H1 (cell line): Measurements from ENCODE around the gene AKIRIN2. TPM values are rescaled to one million over a fixed set of nuclear protein-coding genes. Genes with fewer than 3 reads are reported as not detected.

ENCODE experiments used
- CTCF ChIA-PET: fragments of 300-600 bp; sonication (Branson Sonifier 250); formaldehyde crosslinking; loops from one replicate; lab custom pipeline; 2021; ENCODE audit not compliant: partially characterized antibody; lab: Charles Lee
- POLR2A ChIA-PET: fragments of 300-600 bp; sonication (Branson Sonifier 250); formaldehyde crosslinking; loops from one replicate; lab custom pipeline; 2021; ENCODE audit warnings: inconsistent platforms; ENCODE audit not compliant: partially characterized antibody; lab: Charles Lee
- DNase-seq, 2 experiments: peaks; one replicate each; pipeline versions ENCODE4 v3.0.0 to v3.0.0-alpha.2; 2010 to 2022; ENCODE audit warnings: low spot score in 2 of 2, low read depth in 1 of 2, mixed read lengths in 1 of 2
- FAIRE-seq: peaks from 2 replicates; lab custom pipeline; 2011; peaks lifted over from hg19 to GRCh38; lab: Jason Lieb, UNC
- H2AFZ ChIP-seq: 2 replicates; pipeline ENCODE4 v1.8.1; 2012; ENCODE audit warnings: low read length, inconsistent platforms
- H2AK5ac ChIP-seq: 2 replicates; pipeline ENCODE4 v1.6.1; 2013; ENCODE audit warnings: low read depth, low read length
- H2BK120ac ChIP-seq: replicated peaks from 2 replicates; pipeline ENCODE3; 2013; ENCODE audit warnings: low read depth, low read length, inconsistent platforms
- H2BK12ac ChIP-seq: 2 replicates; pipeline ENCODE4 v1.6.1; 2013; ENCODE audit warnings: low read depth, low read length
- H2BK15ac ChIP-seq: 2 replicates; pipeline ENCODE4 v1.6.1; 2013; ENCODE audit warnings: low read length
- H2BK20ac ChIP-seq: 2 replicates; pipeline ENCODE4 v1.6.1; 2013; ENCODE audit warnings: low read length
- H2BK5ac ChIP-seq: 2 replicates; pipeline ENCODE4 v1.6.1; 2013; ENCODE audit warnings: low read depth, low read length
- H3K14ac ChIP-seq: 2 replicates; pipeline ENCODE4 v1.6.1; 2013; ENCODE audit warnings: inconsistent platforms; ENCODE audit not compliant: insufficient read length
- H3K18ac ChIP-seq: 2 replicates; pipeline ENCODE4 v1.6.1; 2013; ENCODE audit warnings: low read length; ENCODE audit errors: extremely low read depth
- H3K23ac ChIP-seq: 2 replicates; pipeline ENCODE4 v1.6.1; 2013; ENCODE audit warnings: inconsistent platforms; ENCODE audit not compliant: insufficient read length
- H3K23me2 ChIP-seq: 2 replicates; pipeline ENCODE4 v1.6.1; 2013; ENCODE audit warnings: low read depth, low read length
- H3K27ac ChIP-seq: 2 replicates; pipeline ENCODE4 v1.6.1; 2011; ENCODE audit warnings: low read depth, low read length, inconsistent platforms
- H3K27me3 ChIP-seq, 4 experiments: replicated peaks in 1 of 4; 1 replicate in 1 of 4; 2 replicates in 3 of 4; pipeline versions ENCODE4 v1.6.1 to v1.8.1; 2011 to 2013; ENCODE audit warnings: low read length in 3 of 4, mild to moderate bottlenecking in 3 of 4, inconsistent platforms in 2 of 4, mixed read lengths in 2 of 4, moderate library complexity in 1 of 4; ENCODE audit not compliant: control insufficient read depth in 3 of 4, insufficient read depth in 3 of 4; ENCODE audit errors: extremely low read depth in 1 of 4
- H3K36me3 ChIP-seq, 4 experiments: 2 replicates each; pipeline versions ENCODE4 v1.6.1 to v1.8.1; 2011 to 2013; ENCODE audit warnings: mild to moderate bottlenecking in 4 of 4, low read length in 3 of 4, moderate library complexity in 2 of 4, control low read depth in 1 of 4, inconsistent platforms in 1 of 4; ENCODE audit not compliant: insufficient read depth in 4 of 4, control insufficient read depth in 2 of 4
- H3K4ac ChIP-seq: replicated peaks from 2 replicates; pipeline ENCODE3; 2013; ENCODE audit warnings: low read length, low read depth, mixed read lengths, inconsistent platforms; ENCODE audit not compliant: insufficient read length
- H3K4me1 ChIP-seq, 4 experiments: replicated peaks in 1 of 4; 1 replicate in 1 of 4; 2 replicates in 3 of 4; pipeline versions ENCODE4 v1.6.1 to v1.8.1; 2011 to 2013; ENCODE audit warnings: low read length in 3 of 4, inconsistent platforms in 2 of 4, mixed read lengths in 1 of 4; ENCODE audit not compliant: insufficient read depth in 4 of 4, control insufficient read depth in 3 of 4
- H3K4me2 ChIP-seq, 2 experiments: 2 replicates each; pipeline versions ENCODE4 v1.6.1 to v1.8.1; 2011 to 2013; ENCODE audit warnings: low read depth in 2 of 2, low read length in 2 of 2, control low read depth in 1 of 2, inconsistent platforms in 1 of 2, mild to moderate bottlenecking in 1 of 2; ENCODE audit not compliant: insufficient read depth in 1 of 2
- H3K4me3 ChIP-seq, 4 experiments: fragments of 200-600, 300-600 bp in 1 of 4; sonication (generic), shearing (Covaris generic), sonication (Bioruptor Twin) in 1 of 4; 2 replicates each; pipeline versions ENCODE4 v1.5.1 to v1.8.1; 2011 to 2016; ENCODE audit warnings: low read length in 4 of 4, low read depth in 3 of 4, control low read depth in 2 of 4, inconsistent platforms in 2 of 4, mild to moderate bottlenecking in 2 of 4, mixed read lengths in 1 of 4, moderate library complexity in 1 of 4; ENCODE audit not compliant: insufficient read depth in 2 of 4; ENCODE audit errors: extremely low read depth in 1 of 4
- H3K56ac ChIP-seq: replicated peaks from 2 replicates; pipeline ENCODE3; 2013; ENCODE audit warnings: low read depth, mild to moderate bottlenecking, mixed read lengths, low read length, inconsistent platforms; ENCODE audit not compliant: insufficient read length
- H3K79me1 ChIP-seq: 2 replicates; pipeline ENCODE4 v1.6.1; 2013; ENCODE audit warnings: low read depth, low read length, control low read depth
- H3K79me2 ChIP-seq, 2 experiments: 2 replicates each; pipeline versions ENCODE4 v1.6.1 to v1.8.1; 2012 to 2013; ENCODE audit warnings: low read length in 2 of 2, mild to moderate bottlenecking in 2 of 2, inconsistent platforms in 1 of 2; ENCODE audit not compliant: insufficient read depth in 2 of 2, control insufficient read depth in 1 of 2
- H3K9ac ChIP-seq, 4 experiments: replicated peaks in 1 of 4; 1 replicate in 1 of 4; 2 replicates in 3 of 4; pipeline versions ENCODE4 v1.6.1 to v1.8.1; 2011 to 2013; ENCODE audit warnings: low read depth in 3 of 4, low read length in 3 of 4, control low read depth in 2 of 4, mild to moderate bottlenecking in 2 of 4, moderate library complexity in 2 of 4, inconsistent platforms in 1 of 4; ENCODE audit errors: extremely low read depth in 1 of 4
- H3K9me3 ChIP-seq, 2 experiments: 2 replicates each; pipeline versions ENCODE4 v1.6.1 to v1.8.1; 2012 to 2013; ENCODE audit warnings: mild to moderate bottlenecking in 2 of 2, moderate library complexity in 2 of 2, control low read depth in 1 of 2, inconsistent platforms in 1 of 2, low read depth in 1 of 2, low read length in 1 of 2, mixed read lengths in 1 of 2; ENCODE audit not compliant: insufficient read depth in 2 of 2
- H4K20me1 ChIP-seq, 2 experiments: replicated peaks in 1 of 2; 2 replicates each; pipeline versions ENCODE3 to v1.8.1; 2011 to 2013; ENCODE audit warnings: inconsistent platforms in 2 of 2, low read length in 2 of 2, mild to moderate bottlenecking in 1 of 2; ENCODE audit not compliant: insufficient read depth in 2 of 2, control insufficient read depth in 1 of 2
- H4K5ac ChIP-seq: 2 replicates; pipeline ENCODE4 v1.6.1; 2013; ENCODE audit warnings: low read length, low read depth, mixed read lengths, inconsistent platforms; ENCODE audit not compliant: insufficient read length
- H4K8ac ChIP-seq: 2 replicates; pipeline ENCODE4 v1.8.0; 2013; ENCODE audit warnings: mild to moderate bottlenecking, moderate library complexity, low read length, inconsistent platforms; ENCODE audit not compliant: insufficient read depth; ENCODE audit errors: extremely low read depth
- H4K91ac ChIP-seq: replicated peaks from 2 replicates; pipeline ENCODE3; 2013; ENCODE audit warnings: low read length, mixed read lengths, inconsistent platforms; ENCODE audit not compliant: insufficient read length
- CBX8 ChIP-seq: fragments of 300-800, 300-1000 bp; sonication (generic); IDR thresholded peaks from 2 replicates; pipeline ENCODE4 v1.7.1; 2016; ENCODE audit warnings: low read depth, low read length, borderline replicate concordance
- EP300 ChIP-seq, 2 experiments: IDR thresholded peaks; 1 replicate in 1 of 2; 2 replicates in 1 of 2; pipeline ENCODE4 v1.6.1; 2011 to 2012; ENCODE audit warnings: low read depth in 2 of 2, low read length in 2 of 2, mild to moderate bottlenecking in 2 of 2, borderline replicate concordance in 1 of 2, inconsistent platforms in 1 of 2, moderate library complexity in 1 of 2
- HDAC2 ChIP-seq, 2 experiments: fragments of 300-600 bp in 1 of 2; sonication (generic) in 1 of 2; IDR thresholded peaks; 2 replicates each; pipeline ENCODE4 v1.6.1; 2011 to 2012; ENCODE audit warnings: low read depth in 2 of 2, low read length in 2 of 2, mild to moderate bottlenecking in 2 of 2, moderate library complexity in 2 of 2, borderline replicate concordance in 1 of 2, inconsistent platforms in 1 of 2
- HDAC6 ChIP-seq: IDR thresholded peaks from one replicate; pipeline ENCODE4 v1.7.1; 2012; ENCODE audit warnings: low read depth, mild to moderate bottlenecking, inconsistent platforms, low read length, moderate library complexity
- MAFK ChIP-seq: IDR thresholded peaks from 2 replicates; pipeline ENCODE4 v1.6.1; 2012; ENCODE audit warnings: low read depth, mild to moderate bottlenecking, improper control_type of control experiment, low read length
- MAX ChIP-seq: IDR thresholded peaks from 2 replicates; pipeline ENCODE4 v1.6.1; 2012; ENCODE audit warnings: inconsistent platforms
- NRF1 ChIP-seq: IDR thresholded peaks from 2 replicates; pipeline ENCODE4 v1.6.1; 2011; ENCODE audit warnings: mild to moderate bottlenecking, low read depth, low read length, improper control_type of control experiment
- POLR2A ChIP-seq, 2 experiments: IDR thresholded peaks; 1 replicate in 1 of 2; 2 replicates in 1 of 2; pipeline ENCODE4 v1.6.1; 2011; ENCODE audit warnings: low read depth in 2 of 2, low read length in 2 of 2, mild to moderate bottlenecking in 2 of 2; ENCODE audit errors: control extremely low read depth in 1 of 2
- RAD21 ChIP-seq, 2 experiments: IDR thresholded peaks in 1 of 2; conservative IDR thresholded peaks in 1 of 2; 2 replicates each; pipeline ENCODE4 v1.6.1; 2011; ENCODE audit warnings: low read depth in 2 of 2, low read length in 2 of 2, improper control_type of control experiment in 1 of 2, inconsistent platforms in 1 of 2, mild to moderate bottlenecking in 1 of 2, moderate library complexity in 1 of 2
- RFX5 ChIP-seq: IDR thresholded peaks from 2 replicates; pipeline ENCODE4 v1.6.1; 2011; ENCODE audit warnings: low read depth, low read length, improper control_type of control experiment, borderline replicate concordance
- SIN3A ChIP-seq, 2 experiments: IDR thresholded peaks in 1 of 2; conservative IDR thresholded peaks in 1 of 2; 2 replicates each; pipeline ENCODE4 v1.6.1; 2011 to 2012; ENCODE audit warnings: low read length in 2 of 2, improper control_type of control experiment in 1 of 2, low read depth in 1 of 2, mild to moderate bottlenecking in 1 of 2
- SP4 ChIP-seq: IDR thresholded peaks from 2 replicates; pipeline ENCODE4 v1.6.1; 2012; ENCODE audit warnings: low read length, inconsistent platforms
- SRF ChIP-seq: IDR thresholded peaks from 2 replicates; pipeline ENCODE4 v1.6.1; 2011; ENCODE audit warnings: mild to moderate bottlenecking, low read depth, low read length, moderate library complexity
- TAF7 ChIP-seq: optimal IDR thresholded peaks from 2 replicates; pipeline ENCODE3; 2011; ENCODE audit warnings: low read depth, mild to moderate bottlenecking, inconsistent platforms, low read length, moderate library complexity, borderline replicate concordance
- WGBS, 2 experiments: shearing (Covaris generic) in 1 of 2; methylation state at CpG; one replicate each; pipeline versions ENCODE4 v1.1.6 to v1.1.7; 2013 to 2015; ENCODE audit warnings: low lambda C conversion rate in 2 of 2, mixed read lengths in 2 of 2, inconsistent platforms in 1 of 2, low coverage in 1 of 2, missing lambda C conversion rate in 1 of 2; ENCODE audit not compliant: insufficient replicate concordance in 2 of 2, insufficient coverage in 1 of 2, insufficient read length in 1 of 2; ENCODE audit errors: extremely low coverage in 1 of 2, missing lambda C conversion rate in 1 of 2; 5-methylcytosine and 5-hydroxymethylcytosine counted together
- polyA plus RNA-seq, 7 experiments: library from polyadenylated mRNA; depleted of rRNA in 3 of 7; stranded (reverse) in 5 of 7; unstranded in 2 of 7; fragments of >200 nt in 5 of 7; fragments of 200-250 nt in 2 of 7; gene quantifications; 1 replicate in 5 of 7; 2 replicates in 1 of 7; 4 replicates in 1 of 7; pipeline versions ENCODE4 v1.2.1 to v1.2.3, GENCODE V29; 2011 to 2013; ENCODE audit warnings: missing spikeins in 2 of 7, mixed read lengths in 2 of 7
- total RNA-seq: library from RNA; stranded (reverse); fragmentation: NEBNext Ultra II Directional; extraction: Animal tissue kit (Norgen Biotek cat#: 25700); gene quantifications from 2 replicates; pipeline ENCODE4 v1.2.1, GENCODE V29; 2021

AKIRIN2 gene
- total and polyA plus RNA-seq, 2 of the 8 experiments (the other 6 are each of a cell fraction or from before 2014, with no cell fraction given) = 35.6 to 75.3 TPM

- H3K9me3 ChIP-seq = no peaks in the 10 kb centered on the region; a peak in 1 of 4 replicates
- no peak overlapping the region for H2BK120ac ChIP-seq
- no peak overlapping the region for H2AK5ac ChIP-seq
- no peak overlapping the region for H2AFZ ChIP-seq
- H3K4ac ChIP-seq = no peak overlapping the region
- no peak overlapping the region for H2BK12ac ChIP-seq
- no peaks in the 10 kb centered on the region for H3K4me1 ChIP-seq
- H3K4me3 ChIP-seq = no peak overlapping the region
- H3K23ac ChIP-seq = no peak overlapping the region
- ChIA-PET CTCF (no interaction called here), POLR2A (no interaction called here)
- no peak overlapping the region for H3K27ac ChIP-seq
- H3K23me2 ChIP-seq = no peaks in the 10 kb centered on the region
- H3K56ac ChIP-seq = no peak overlapping the region
- H3K79me1 ChIP-seq = no peaks in the 10 kb centered on the region
- no peaks in the 10 kb centered on the region for H3K36me3 ChIP-seq
- H3K4me2 ChIP-seq = no peak overlapping the region
- no peak overlapping the region for H3K14ac ChIP-seq
- no peak overlapping the region for H2BK20ac ChIP-seq
- no peaks in the 10 kb centered on the region for H3K27me3 ChIP-seq
- no peak overlapping the region for H4K5ac ChIP-seq
- FAIRE-seq (no peak), DNase-seq (no peak)
- H3K18ac ChIP-seq = no peak overlapping the region
- no peak overlapping the region for H4K8ac ChIP-seq
- H4K20me1 ChIP-seq = no peaks in the 10 kb centered on the region
- 83% methylated on average over 2 of the region's 2 CpGs; no CpG with 5 or more reads in 1 of the 2 experiments for WGBS, 2 experiments
- no peak overlapping the region for H2BK5ac ChIP-seq
- H2BK15ac ChIP-seq = no peak overlapping the region
- no peak overlapping the region for H3K9ac ChIP-seq
- H4K91ac ChIP-seq = no peak overlapping the region
- no peaks in the 10 kb centered on the region for H3K79me2 ChIP-seq
- no peak for TF ChIP-seq POLR2A (IDR thresholded peaks at IDR 0.05; ENCODE audit: control extremely low read depth in 1 of 2, low read depth in 2 of 2, low read length in 2 of 2)
- TF ChIP-seq SRF = no peak
- TF ChIP-seq TAF7 = no peak
- TF ChIP-seq NRF1 = no peak
- no peak for TF ChIP-seq CBX8
- no peak for TF ChIP-seq MAX
- TF ChIP-seq HDAC2 (IDR thresholded peaks at IDR 0.05; ENCODE audit: borderline replicate concordance in 1 of 2, low read depth in 2 of 2, low read length in 2 of 2) = no peak
- TF ChIP-seq HDAC6 = no peak
- no peak for TF ChIP-seq EP300 (IDR thresholded peaks at IDR 0.05; ENCODE audit: borderline replicate concordance in 1 of 2, low read depth in 2 of 2, low read length in 2 of 2)
- TF ChIP-seq SIN3A (conservative IDR thresholded peaks at IDR 0.05 in 1 of 2, IDR thresholded peaks at IDR 0.05 in 1 of 2; ENCODE audit: low read depth in 1 of 2, low read length in 2 of 2) = no peak
- no peak for TF ChIP-seq RAD21 (IDR thresholded peaks at IDR 0.05 in 1 of 2, conservative IDR thresholded peaks at IDR 0.05 in 1 of 2; ENCODE audit: low read depth in 2 of 2, low read length in 2 of 2)
- TF ChIP-seq MAFK = no peak
- TF ChIP-seq RFX5 = no peak
- TF ChIP-seq SP4 = no peak
Observed at GRCh38 chr6:87742106-87742505, 40.1 kb upstream of the AKIRIN2 start.
